Adrenal gland (tissue), 5 donors: ENCODE data around the gene KIFC3.

ENCODE experiments used
- POLR2A ChIP-seq, 2 donors: fragments of 450-650 bp; IDR thresholded peaks; one replicate each; pipeline ENCODE4 v1.6.1; 2017; ENCODE audit warnings: antibody characterized with exemption in 2 of 2, mild to moderate bottlenecking in 2 of 2, moderate library complexity in 1 of 2
- TF ChIP-seq, protein P1 (sequence below), 6 experiments: fragments of 450-650 bp in 4 of 6; fragments of 200-600 bp in 2 of 6; sonication (generic) in 1 of 6; IDR thresholded peaks; 1 replicate in 5 of 6; 2 replicates in 1 of 6; pipeline versions ENCODE4 v1.5.1 to v1.8.0; 2016 to 2021; ENCODE audit warnings: antibody characterized with exemption in 6 of 6, mild to moderate bottlenecking in 2 of 6, moderate library complexity in 1 of 6
- donor health status: DM: no; HTN: no; CAD: no.

GRCh38 chr16:57846078-57846697 is 43.9 kb upstream of the KIFC3 start:
- TF ChIP-seq, protein P1, sequence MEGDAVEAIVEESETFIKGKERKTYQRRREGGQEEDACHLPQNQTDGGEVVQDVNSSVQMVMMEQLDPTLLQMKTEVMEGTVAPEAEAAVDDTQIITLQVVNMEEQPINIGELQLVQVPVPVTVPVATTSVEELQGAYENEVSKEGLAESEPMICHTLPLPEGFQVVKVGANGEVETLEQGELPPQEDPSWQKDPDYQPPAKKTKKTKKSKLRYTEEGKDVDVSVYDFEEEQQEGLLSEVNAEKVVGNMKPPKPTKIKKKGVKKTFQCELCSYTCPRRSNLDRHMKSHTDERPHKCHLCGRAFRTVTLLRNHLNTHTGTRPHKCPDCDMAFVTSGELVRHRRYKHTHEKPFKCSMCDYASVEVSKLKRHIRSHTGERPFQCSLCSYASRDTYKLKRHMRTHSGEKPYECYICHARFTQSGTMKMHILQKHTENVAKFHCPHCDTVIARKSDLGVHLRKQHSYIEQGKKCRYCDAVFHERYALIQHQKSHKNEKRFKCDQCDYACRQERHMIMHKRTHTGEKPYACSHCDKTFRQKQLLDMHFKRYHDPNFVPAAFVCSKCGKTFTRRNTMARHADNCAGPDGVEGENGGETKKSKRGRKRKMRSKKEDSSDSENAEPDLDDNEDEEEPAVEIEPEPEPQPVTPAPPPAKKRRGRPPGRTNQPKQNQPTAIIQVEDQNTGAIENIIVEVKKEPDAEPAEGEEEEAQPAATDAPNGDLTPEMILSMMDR (IDR thresholded peaks at IDR 0.05) = no peak
- no peak for TF ChIP-seq POLR2A (IDR thresholded peaks at IDR 0.05)
